Adipocyte (in vitro differentiated cells): ENCODE data around the gene SAMD14.

Experiments used
- DNase-seq: peaks from one replicate; pipeline ENCODE4 v3.0.0-alpha.2; 2015; ENCODE audit warnings: low read depth
- H3K27me3 ChIP-seq: replicated peaks from 2 replicates; pipeline ENCODE4 v1.7.0; 2013; ENCODE audit warnings: mild to moderate bottlenecking, low read length, moderate library complexity; ENCODE audit not compliant: control insufficient read depth, insufficient read depth
- H3K36me3 ChIP-seq: 2 replicates; pipeline ENCODE4 v1.7.0; 2013; ENCODE audit warnings: low read length, mild to moderate bottlenecking, moderate library complexity; ENCODE audit not compliant: control insufficient read depth, insufficient read depth, severe bottlenecking
- H3K4me1 ChIP-seq: 2 replicates; pipeline ENCODE4 v1.7.0; 2013; ENCODE audit warnings: mild to moderate bottlenecking, low read length, moderate library complexity; ENCODE audit not compliant: control insufficient read depth, insufficient read depth
- H3K4me3 ChIP-seq: 2 replicates; pipeline ENCODE4 v1.7.0; 2013; ENCODE audit warnings: mild to moderate bottlenecking, low read length, moderate library complexity
- H3K9ac ChIP-seq: 2 replicates; pipeline ENCODE4 v1.7.0; 2013; ENCODE audit warnings: mild to moderate bottlenecking, low read length, moderate library complexity
- H3K9me3 ChIP-seq: 2 replicates; pipeline ENCODE4 v1.7.0; 2013; ENCODE audit warnings: mild to moderate bottlenecking, low read length, moderate library complexity; ENCODE audit not compliant: control insufficient read depth

SAMD14 gene

DNA sequence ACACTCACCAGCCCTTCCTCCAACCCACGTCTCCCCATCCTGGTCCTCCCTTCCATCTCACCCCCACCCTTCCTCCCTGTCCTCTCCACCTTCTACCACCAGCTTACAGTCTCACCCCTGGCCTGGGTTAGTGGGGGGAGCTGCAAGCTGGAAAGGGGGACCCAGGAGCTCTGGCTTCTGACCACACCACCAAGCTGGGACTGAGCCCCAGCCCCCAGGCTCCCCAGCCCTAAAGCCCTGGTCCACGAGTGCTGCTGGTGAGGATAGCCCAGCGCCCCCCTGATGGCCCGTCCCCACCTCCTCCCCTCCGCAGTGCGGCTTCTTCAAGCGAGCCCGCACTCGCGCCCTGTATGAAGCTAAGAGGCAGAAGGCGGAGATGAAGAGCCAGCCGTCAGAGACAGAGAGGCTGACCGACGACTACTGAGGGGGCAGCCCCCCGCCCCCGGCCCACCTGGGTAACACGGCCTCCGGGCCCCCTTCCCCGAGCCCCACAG lies 42.0 kb downstream of the SAMD14 start:
- H3K36me3 ChIP-seq = peaks cover 8% of the 10 kb centered on the region
- H3K4me1 ChIP-seq = no peaks in the 10 kb centered on the region
- no peak overlapping the region for H3K4me3 ChIP-seq
- no peaks in the 10 kb centered on the region for H3K9me3 ChIP-seq
- no peak for DNase-seq
- no peak overlapping the region for H3K9ac ChIP-seq
- H3K27me3 ChIP-seq = no peaks in the 10 kb centered on the region

GRCh38 chr17:50087246-50087911 lies 42.6 kb downstream of the SAMD14 start:
- H3K9ac ChIP-seq = no peak overlapping the region
- no peaks in the 10 kb centered on the region for H3K27me3 ChIP-seq
- peaks cover 8% of the 10 kb centered on the region for H3K36me3 ChIP-seq
- peak; percentile 84 for DNase-seq
- no peaks in the 10 kb centered on the region for H3K4me1 ChIP-seq
- no peaks in the 10 kb centered on the region for H3K9me3 ChIP-seq
- H3K4me3 ChIP-seq = no peak overlapping the region

GRCh38 chr17:50081757-50082156 lies 48.2 kb downstream of the SAMD14 start:
- Histone ChIP-seq H3K4me1 (no peaks in the 10 kb centered on the region), H3K9me3 (no peaks in the 10 kb centered on the region), H3K27me3 (no peaks in the 10 kb centered on the region), H3K9ac (no peak overlapping the region), H3K36me3 (peaks cover 35% of the 10 kb centered on the region), H3K4me3 (no peak overlapping the region)
- DNase-seq = no peak

DNA sequence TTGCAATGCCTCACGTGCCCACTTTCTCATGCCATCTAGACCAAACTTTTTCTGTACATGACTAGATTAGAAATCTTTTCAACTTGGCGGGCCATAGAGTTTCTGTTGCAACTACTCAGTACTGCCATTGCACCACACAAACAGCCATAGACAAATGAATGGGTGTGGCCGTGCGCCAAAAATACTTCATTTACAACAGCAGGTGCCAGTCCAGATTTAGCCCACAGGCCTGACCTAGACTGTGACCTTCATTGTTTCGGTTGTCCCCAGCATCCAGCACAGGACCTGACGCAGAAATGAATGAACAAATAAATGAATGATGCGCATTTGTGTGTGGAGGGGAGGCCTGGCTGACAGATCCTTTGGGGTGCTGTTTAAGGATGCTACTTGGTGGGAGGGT lies 49.1 kb downstream of the SAMD14 start:
- H3K9me3 ChIP-seq = no peaks in the 10 kb centered on the region
- no peak for DNase-seq
- no peaks in the 10 kb centered on the region for H3K27me3 ChIP-seq

GRCh38 chr17:50080096-50080480 lies 49.9 kb downstream of the SAMD14 start:
- H3K4me1 ChIP-seq = no peaks in the 10 kb centered on the region
- peaks cover 41% of the 10 kb centered on the region for H3K36me3 ChIP-seq
- H3K9me3 ChIP-seq = no peaks in the 10 kb centered on the region
- DNase-seq = no peak
- no peak overlapping the region for H3K4me3 ChIP-seq
- H3K9ac ChIP-seq = no peak overlapping the region
- H3K27me3 ChIP-seq = no peaks in the 10 kb centered on the region

More for the DNA sequence above, 49.1 kb downstream of the SAMD14 start:
- H3K4me1 ChIP-seq = no peaks in the 10 kb centered on the region
- H3K9ac ChIP-seq = no peak overlapping the region
- peaks cover 36% of the 10 kb centered on the region for H3K36me3 ChIP-seq
- no peak overlapping the region for H3K4me3 ChIP-seq

DNA sequence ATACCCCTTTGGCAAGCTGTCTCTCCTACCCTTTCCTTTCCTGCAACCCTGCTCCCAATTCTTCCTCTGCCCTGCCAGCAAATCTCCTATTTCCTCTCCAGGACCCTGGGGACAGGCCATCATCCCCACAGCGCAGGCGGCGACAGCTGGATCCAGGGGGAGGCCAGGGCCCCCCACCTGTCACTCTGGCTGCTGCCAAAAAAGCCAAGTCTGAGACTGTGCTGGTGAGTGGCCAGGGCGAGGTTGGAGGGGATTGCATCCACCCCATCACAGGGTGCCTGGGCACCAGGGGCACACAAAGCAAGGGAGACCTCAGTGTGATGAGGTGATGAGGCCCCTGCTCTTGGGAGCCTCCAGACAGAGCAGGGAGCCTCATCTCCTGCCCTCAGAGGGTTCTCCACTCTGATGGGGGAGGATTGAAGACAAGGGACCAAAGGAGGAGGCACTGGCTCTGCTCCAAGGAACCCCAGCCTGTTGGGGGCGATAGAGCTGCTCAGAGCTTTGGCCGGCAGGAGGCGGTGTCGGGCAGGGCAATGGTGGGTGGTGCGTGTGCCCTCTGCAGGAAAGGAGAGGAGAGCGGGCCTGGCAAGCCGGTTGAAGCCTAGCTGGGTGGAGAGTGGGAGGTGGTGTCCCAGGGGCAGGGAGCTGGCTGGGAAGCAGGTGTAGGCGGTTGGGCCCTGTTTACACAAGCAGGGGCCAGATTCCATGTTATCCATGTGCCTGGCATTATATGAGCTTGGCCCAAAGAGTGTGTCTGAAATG lies 50.4 kb downstream of the SAMD14 start:
- no peak for DNase-seq
- no peaks in the 10 kb centered on the region for H3K9me3 ChIP-seq
- H3K4me1 ChIP-seq = no peaks in the 10 kb centered on the region
- no peak overlapping the region for H3K4me3 ChIP-seq
- H3K9ac ChIP-seq = no peak overlapping the region
- H3K36me3 ChIP-seq = peaks cover 41% of the 10 kb centered on the region
- H3K27me3 ChIP-seq = no peaks in the 10 kb centered on the region

- H3K9me3 ChIP-seq = no peaks in the 10 kb centered on the region
- H3K36me3 ChIP-seq = peaks cover 41% of the 10 kb centered on the region
- no peaks in the 10 kb centered on the region for H3K27me3 ChIP-seq
- no peak overlapping the region for H3K9ac ChIP-seq
- no peak for DNase-seq
- H3K4me3 ChIP-seq = no peak overlapping the region
- no peaks in the 10 kb centered on the region for H3K4me1 ChIP-seq
These were observed 51.5 kb downstream of the SAMD14 start for GRCh38 chr17:50078430-50078829.

DNA sequence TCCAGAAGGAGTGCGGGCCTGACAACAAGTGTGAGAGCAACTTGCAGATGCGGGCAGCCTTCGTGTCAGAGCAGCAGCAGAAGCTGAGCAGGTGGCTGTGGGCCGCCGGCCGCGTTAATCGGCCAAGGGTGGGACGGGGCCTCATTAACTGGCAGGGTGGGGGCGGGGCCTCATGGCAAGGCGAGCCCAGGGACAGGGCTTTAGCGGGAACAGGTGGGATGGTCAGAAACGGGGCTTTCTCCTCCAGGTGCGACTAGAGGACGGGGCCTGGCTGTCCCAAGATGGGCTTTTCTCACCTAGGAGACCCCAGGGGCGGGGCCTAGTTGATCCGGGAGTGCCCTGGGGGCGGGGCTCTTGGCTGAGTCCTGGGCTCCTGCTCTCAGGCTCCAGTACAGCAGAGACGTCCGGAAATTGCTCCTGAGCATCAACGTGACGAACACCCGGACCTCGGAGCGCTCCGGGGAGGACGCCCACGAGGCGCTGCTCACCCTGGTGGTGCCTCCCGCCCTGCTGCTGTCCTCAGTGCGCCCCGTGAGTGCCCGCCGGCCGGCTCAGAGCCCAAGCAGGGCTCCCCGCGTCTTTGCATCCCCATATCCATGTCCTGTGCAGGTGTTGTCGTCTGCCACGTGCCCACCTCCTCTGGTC lies 53.2 kb downstream of the SAMD14 start:
- Histone ChIP-seq H3K9me3 (no peaks in the 10 kb centered on the region), H3K4me1 (no peaks in the 10 kb centered on the region), H3K36me3 (peaks cover 44% of the 10 kb centered on the region), H3K27me3 (no peaks in the 10 kb centered on the region), H3K9ac (no peak overlapping the region), H3K4me3 (no peak overlapping the region)
- no peak for DNase-seq

DNA sequence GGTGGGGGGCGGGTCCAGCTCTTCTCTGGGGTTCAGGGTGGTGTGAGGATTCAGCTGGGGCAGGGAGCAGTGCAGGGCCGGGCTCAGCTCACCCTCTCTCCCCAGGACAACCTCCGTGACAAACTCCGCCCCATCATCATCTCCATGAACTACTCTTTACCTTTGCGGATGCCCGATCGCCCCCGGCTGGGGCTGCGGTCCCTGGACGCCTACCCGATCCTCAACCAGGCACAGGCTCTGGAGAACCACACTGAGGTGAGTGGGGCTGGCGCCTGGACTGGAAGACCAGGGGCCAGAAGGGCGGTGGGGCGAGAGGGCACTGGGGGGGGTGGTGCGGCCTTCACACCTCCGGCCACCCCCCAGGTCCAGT lies 53.8 kb downstream of the SAMD14 start:
- Histone ChIP-seq H3K27me3 (no peaks in the 10 kb centered on the region), H3K36me3 (peaks cover 46% of the 10 kb centered on the region), H3K9ac (no peak overlapping the region), H3K4me3 (no peak overlapping the region), H3K9me3 (no peaks in the 10 kb centered on the region), H3K4me1 (no peaks in the 10 kb centered on the region)
- no peak for DNase-seq

DNA sequence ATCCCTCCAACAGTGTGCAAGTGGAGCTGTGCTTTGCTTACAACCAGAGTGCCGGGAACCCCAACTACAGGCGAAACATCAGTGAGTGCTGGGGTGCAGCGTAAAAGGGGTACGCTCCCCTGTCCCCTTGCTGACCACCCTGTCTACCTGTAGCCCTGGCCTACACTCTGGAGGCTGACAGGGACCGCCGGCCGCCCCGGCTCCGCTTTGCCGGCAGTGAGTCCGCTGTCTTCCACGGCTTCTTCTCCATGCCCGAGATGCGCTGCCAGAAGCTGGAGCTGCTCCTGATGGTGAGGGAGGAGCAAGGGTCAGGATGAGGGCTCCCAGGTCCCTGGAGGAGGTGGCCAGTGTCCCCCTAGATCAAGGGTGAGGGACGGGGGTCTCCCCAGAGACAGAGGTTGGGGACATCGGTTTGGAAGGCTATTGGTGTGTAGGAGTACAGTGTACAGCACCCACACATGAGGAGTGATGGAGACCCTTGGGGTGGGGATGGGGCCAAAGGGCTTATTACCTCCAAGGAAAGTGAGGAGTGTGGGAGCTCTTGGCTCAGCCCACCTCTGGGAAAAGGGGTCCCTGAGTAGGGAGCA lies 54.4 kb downstream of the SAMD14 start:
- no peak for DNase-seq
- H3K9me3 ChIP-seq = no peaks in the 10 kb centered on the region
- H3K36me3 ChIP-seq = peaks cover 42% of the 10 kb centered on the region
- no peaks in the 10 kb centered on the region for H3K4me1 ChIP-seq
- no peaks in the 10 kb centered on the region for H3K27me3 ChIP-seq
- H3K9ac ChIP-seq = no peak overlapping the region
- H3K4me3 ChIP-seq = no peak overlapping the region

GRCh38 chr17:50074227-50074626 lies 55.7 kb downstream of the SAMD14 start:
- Histone ChIP-seq H3K36me3 (peaks cover 38% of the 10 kb centered on the region), H3K27me3 (no peaks in the 10 kb centered on the region), H3K9me3 (no peaks in the 10 kb centered on the region), H3K9ac (no peak overlapping the region), H3K4me1 (no peaks in the 10 kb centered on the region), H3K4me3 (no peak overlapping the region)
- no peak for DNase-seq
